IPS DF 6.9 (cell line): ENCODE results near the gene DISP2.

ENCODE experiments used
- DNase-seq: peaks from one replicate; pipeline ENCODE4 v3.0.0-alpha.2; 2013; ENCODE audit warnings: low read depth, low spot score
- H3K27ac ChIP-seq: one replicate; pipeline ENCODE4 v1.5.1; 2013; ENCODE audit warnings: low read length, control low read depth
- H3K27me3 ChIP-seq: 2 replicates; pipeline ENCODE4 v1.6.1; 2013; ENCODE audit warnings: mild to moderate bottlenecking, low read length; ENCODE audit not compliant: control insufficient read depth, insufficient read depth
- H3K36me3 ChIP-seq: 2 replicates; pipeline ENCODE4 v1.6.1; 2013; ENCODE audit warnings: low read length; ENCODE audit not compliant: control insufficient read depth, insufficient read depth
- H3K4me1 ChIP-seq: 2 replicates; pipeline ENCODE4 v1.6.1; 2013; ENCODE audit warnings: low read length; ENCODE audit not compliant: control insufficient read depth, insufficient read depth
- H3K4me3 ChIP-seq: 2 replicates; pipeline ENCODE4 v1.5.1; 2013; ENCODE audit warnings: mild to moderate bottlenecking, low read length
- H3K9me3 ChIP-seq: 2 replicates; pipeline ENCODE4 v1.6.1; 2013; ENCODE audit warnings: low read length, inconsistent platforms; ENCODE audit not compliant: control insufficient read depth, insufficient read depth
- WGBS: extraction: QIAGEN DNeasy Blood & Tissue Kit; methylation state at CpG from one replicate; pipeline ENCODE4 v1.1.7; 2013; ENCODE audit warnings: mixed read lengths, missing lambda C conversion rate; ENCODE audit not compliant: insufficient read length, insufficient coverage; 5-methylcytosine and 5-hydroxymethylcytosine counted together

Gene DISP2

DNA sequence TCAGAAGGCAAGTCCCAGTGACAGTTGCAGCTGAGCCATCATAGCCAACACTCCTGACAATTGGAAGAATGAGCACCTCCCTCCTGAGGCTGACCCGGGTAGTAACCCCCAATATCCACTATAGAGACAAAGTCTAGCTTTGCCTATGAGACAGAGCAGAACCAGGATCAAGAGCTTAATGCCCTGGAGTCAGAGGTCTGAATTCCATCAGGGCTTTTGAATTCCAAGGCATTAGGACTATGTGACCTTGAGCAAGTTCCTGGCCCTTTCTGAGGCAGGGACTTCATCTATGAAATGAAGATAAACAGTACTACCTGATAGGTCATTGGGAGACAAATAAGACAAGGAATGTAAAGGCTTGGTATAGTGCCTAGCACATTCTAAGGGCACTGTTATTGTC lies 37.6 kb upstream of the DISP2 start:
- peaks cover 2% of the 10 kb centered on the region for H3K27me3 ChIP-seq
- no peak for DNase-seq
- H3K9me3 ChIP-seq, result no peaks in the 10 kb centered on the region
- H3K36me3 ChIP-seq, result no peaks in the 10 kb centered on the region
- H3K4me3 ChIP-seq, result no peak overlapping the region
- H3K4me1 ChIP-seq, result peaks cover 4% of the 10 kb centered on the region; the same call in 1 of the 2 replicates
- WGBS, result no CpG with 5 or more reads among the region's 1 CpG
- no peak overlapping the region for H3K27ac ChIP-seq

DNA sequence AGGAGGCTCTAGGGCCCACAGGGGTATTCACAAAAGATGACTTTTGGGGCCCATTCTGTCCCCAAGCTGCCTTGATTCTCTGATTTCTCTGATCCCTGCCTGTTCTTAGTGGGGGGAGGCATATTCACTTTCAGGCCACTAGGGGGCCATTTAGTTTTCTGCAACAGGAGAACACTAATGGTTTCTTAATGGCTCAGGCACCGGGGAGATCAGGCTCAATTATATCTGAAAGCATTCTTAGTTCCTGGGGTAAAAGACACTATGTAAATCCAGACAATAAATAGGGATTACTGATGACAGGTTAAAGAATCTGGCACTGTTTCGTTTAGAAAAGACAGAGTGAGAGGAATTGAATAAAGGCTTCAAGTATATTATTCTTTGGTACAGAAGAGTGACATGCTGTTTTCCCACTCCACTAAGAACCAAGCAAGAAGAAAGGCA lies 37.1 kb upstream of the DISP2 start:
- Histone ChIP-seq H3K4me3 (no peak overlapping the region), H3K4me1 (peaks cover 4% of the 10 kb centered on the region; the same call in 1 of the 2 replicates), H3K27me3 (peaks cover 2% of the 10 kb centered on the region), H3K36me3 (no peaks in the 10 kb centered on the region), H3K27ac (no peak overlapping the region), H3K9me3 (no peaks in the 10 kb centered on the region)
- no CpG with 5 or more reads among the region's 2 CpGs for WGBS
- no peak for DNase-seq

DNA sequence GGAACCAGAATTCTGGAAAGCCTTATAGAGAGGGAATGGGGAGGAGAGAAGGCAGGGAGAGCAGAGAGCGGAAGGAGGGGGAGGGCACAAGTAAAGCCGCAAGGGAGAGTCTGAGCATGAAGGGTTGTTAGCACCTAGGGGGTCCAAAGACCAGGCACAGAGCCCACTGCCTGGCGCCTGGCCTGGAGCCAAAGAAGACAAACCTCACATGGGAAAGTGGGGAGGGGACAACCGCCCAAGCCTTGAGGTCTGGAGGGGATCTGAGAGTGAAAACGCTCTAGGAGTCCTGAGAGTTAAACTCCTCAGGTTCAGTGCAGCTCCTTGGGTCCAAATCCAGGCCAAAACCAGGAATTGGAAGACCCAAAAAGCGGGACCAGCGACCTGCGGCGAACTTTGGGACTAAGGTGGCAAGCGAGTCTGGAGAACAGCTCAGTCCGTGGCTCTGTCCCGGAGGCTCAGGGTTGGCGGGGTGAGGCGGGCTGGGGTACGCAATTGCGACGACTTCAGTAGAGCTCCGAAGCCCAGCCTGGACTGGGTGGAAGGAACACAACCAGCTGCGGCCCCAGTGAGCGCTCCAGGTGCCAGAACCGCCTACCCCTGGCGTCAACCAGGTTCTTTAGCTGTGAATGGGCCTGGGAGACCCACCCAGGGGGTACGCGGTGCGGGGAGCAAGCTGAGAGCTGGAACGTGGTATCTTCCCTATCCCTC lies 35.3 kb upstream of the DISP2 start:
- WGBS, result no CpG with 5 or more reads among the region's 26 CpGs

DNA sequence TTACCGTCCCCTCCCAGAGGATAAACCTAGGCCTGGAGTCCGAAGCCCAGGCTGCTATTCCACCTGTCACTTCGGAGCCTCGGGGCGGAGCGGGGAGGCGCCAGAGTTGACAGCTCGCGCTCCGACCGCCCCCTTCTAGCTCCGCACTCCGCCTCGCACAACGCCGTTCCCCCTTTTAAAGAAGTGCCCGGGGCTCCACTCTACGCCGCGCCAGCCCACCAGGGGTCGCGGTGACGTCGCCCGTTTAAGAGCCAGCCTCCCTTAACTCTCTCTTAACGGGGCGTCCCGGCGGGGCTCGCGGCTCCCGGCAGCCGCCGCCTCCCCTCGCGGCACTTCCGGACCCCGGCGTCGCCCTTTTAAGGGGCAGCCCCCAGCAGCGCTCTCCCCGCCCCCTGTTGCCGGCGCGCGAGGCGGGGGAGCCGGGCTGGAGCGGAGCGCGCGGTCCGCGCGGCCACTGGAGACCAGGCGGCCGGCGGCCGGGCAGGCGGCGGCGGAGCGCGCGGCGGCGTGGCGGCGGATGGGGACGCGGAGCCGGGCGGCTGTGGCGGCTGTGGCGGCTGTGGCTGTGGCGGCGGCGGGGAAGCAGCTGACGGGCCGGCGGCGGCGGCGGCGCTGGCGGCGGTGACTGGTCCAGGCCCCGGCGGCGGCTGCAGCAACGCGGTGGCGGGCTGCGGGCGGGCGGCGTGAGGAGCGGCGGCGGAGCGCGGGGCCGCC lies 34.6 kb upstream of the DISP2 start, which contains the start of gene INAFM2:
Gene INAFM2, plus strand, starts transcription at position 454 of the 714 bp plus-strand sequence. CDS start 364 bp downstream, outside the sequence.
- Histone ChIP-seq H3K27ac (no peak within 1 kb of the TSS), H3K36me3 (no peaks in the 10 kb centered on the region), H3K4me1 (peaks cover 8% of the 10 kb centered on the region), H3K4me3 (peak within 1 kb of the TSS; percentile 66), H3K27me3 (peaks cover 2% of the 10 kb centered on the region), H3K9me3 (no peaks in the 10 kb centered on the region)
- DNase-seq, result peak; percentile 93
- WGBS, result no CpG with 5 or more reads among the region's 103 CpGs

More for the DNA sequence above, 35.3 kb upstream of the DISP2 start:
- H3K36me3 ChIP-seq, result no peaks in the 10 kb centered on the region
- H3K4me1 ChIP-seq, result peaks cover 7% of the 10 kb centered on the region; the same call in 1 of the 2 replicates
- H3K27me3 ChIP-seq, result peaks cover 2% of the 10 kb centered on the region
- no peak overlapping the region for H3K27ac ChIP-seq
- DNase-seq, result no peak
- peak overlapping the region; percentile 23; the same call in 1 of the 2 replicates for H3K4me3 ChIP-seq
- no peaks in the 10 kb centered on the region for H3K9me3 ChIP-seq

DNA sequence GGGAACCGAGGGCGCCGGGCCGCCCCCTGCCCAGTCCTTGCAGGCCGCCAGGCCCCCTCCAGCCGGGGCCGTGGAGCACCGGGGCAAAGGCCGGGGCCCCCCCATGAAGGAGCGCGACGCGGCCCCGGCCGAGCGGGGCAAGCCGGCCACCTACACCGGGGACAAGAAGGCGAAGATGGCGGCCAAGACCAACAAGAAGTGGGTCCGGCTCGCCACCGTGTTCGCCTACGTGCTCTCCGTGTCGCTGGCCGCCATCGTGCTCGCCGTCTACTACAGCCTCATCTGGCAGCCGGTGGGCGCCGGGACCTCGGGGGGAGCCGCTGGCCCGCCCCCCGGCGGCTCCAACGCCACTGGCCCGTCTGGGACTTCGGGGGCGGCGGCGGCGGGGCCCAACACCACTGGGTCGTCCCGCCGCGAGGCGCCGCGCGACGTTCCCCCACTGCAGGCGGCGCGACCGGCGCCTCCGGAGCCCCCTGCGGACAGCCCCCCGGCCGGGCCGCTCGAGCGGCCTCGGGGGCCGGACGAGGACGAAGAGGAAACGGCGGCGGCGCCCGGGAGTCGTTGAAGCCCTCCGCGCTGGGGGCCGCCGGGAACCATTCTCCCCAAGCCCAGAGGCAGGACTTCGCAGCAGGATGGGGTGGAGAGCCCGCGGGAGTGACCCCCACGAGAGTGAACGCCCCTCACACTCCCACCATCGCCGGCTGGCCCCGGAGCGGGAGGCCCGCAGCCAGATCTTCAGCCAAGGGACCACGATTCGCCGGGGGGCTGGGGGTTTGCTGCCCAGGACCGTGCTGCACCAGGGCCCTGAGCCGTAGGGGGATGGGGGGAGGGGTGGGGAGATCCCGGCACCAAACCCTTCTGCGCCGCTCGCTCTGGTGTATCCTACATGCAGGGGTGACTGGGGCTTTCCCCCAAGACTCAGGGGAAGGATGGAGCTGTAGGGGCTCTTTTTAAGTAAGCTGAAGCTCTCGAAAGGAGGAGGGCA lies 33.8 kb upstream of the DISP2 start:
- no peak overlapping the region for H3K27ac ChIP-seq
- H3K4me3 ChIP-seq, result peak overlapping the region; percentile 66
- DNase-seq, result no peak
- no peaks in the 10 kb centered on the region for H3K9me3 ChIP-seq
- H3K27me3 ChIP-seq, result peaks cover 2% of the 10 kb centered on the region
- H3K36me3 ChIP-seq, result no peaks in the 10 kb centered on the region
- WGBS, result no CpG with 5 or more reads among the region's 101 CpGs
- H3K4me1 ChIP-seq, result peaks cover 12% of the 10 kb centered on the region

DNA sequence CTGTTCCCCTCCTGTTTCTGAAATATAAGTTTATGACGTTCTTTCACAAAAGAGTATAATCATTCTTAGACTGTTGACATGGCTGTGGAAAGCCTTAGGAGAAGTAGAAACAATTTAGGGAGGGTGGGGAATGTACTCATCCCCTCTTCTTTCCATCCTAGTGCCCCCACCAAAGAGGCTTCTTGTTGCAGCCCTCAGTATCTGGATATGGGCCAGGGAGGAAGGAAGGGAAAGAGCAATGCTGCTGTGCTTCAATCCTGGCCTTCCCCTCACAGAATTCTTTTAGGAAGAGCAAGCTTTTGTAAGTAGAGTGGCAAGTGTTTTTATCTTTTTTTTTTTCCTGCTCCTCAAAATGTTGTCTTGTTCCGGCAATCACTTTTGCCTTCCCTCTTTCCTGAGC lies 32.8 kb upstream of the DISP2 start:
- Histone ChIP-seq H3K4me1 (peaks cover 12% of the 10 kb centered on the region), H3K9me3 (no peaks in the 10 kb centered on the region), H3K36me3 (no peaks in the 10 kb centered on the region), H3K27me3 (peaks cover 2% of the 10 kb centered on the region), H3K27ac (no peak overlapping the region), H3K4me3 (no peak overlapping the region; the same call in 1 of the 2 replicates)
- no peak for DNase-seq
- no CpG with 5 or more reads among the region's 2 CpGs for WGBS

DNA sequence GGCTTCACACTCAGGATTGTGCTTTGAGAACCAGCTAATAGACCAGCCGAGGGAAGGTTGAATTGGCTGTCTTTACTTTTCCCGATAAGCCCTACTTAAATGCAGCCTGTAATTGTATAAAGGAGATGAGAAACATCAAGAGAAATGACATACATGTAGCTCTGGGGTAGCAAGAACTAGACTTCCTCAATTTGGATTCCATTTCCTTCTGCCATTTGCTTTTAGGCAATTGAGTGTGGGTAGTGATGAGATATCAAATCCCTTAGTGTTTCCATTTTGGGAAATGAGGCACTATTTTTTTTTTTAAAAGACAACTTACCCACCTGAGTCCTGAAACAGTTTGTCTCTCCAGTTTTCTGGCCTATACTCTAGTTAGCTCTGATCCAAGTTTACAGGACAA lies 32.3 kb upstream of the DISP2 start:
- WGBS, result no CpG with 5 or more reads among the region's 2 CpGs
- H3K36me3 ChIP-seq, result no peaks in the 10 kb centered on the region
- no peak overlapping the region for H3K4me3 ChIP-seq
- H3K27me3 ChIP-seq, result peaks cover 2% of the 10 kb centered on the region
- no peak overlapping the region for H3K27ac ChIP-seq
- no peaks in the 10 kb centered on the region for H3K9me3 ChIP-seq
- peaks cover 12% of the 10 kb centered on the region for H3K4me1 ChIP-seq
- no peak for DNase-seq

DNA sequence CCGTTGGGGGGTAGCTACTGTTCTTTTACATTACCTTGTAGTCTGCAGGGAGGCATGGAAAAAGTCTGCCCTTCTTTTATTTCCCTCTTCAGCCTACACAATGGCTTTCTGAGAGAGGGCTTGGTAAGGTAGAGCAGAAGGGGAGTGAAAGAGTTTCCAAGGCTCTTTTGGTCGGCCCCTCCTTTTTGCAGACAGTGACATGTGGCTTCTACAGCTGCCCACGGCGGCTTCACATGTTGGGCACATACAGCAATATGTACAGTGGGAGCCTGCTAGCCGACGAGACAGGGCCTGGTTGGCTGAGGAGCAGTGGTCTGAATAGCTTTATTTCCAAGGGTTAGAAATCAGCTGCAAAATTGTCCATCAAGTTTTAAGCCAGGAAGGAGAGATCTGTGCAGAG lies 30.6 kb upstream of the DISP2 start:
- no peak for DNase-seq
- Histone ChIP-seq H3K4me1 (peaks cover 9% of the 10 kb centered on the region), H3K9me3 (no peaks in the 10 kb centered on the region), H3K27me3 (no peaks in the 10 kb centered on the region; the same call in 1 of the 2 replicates), H3K27ac (no peak overlapping the region), H3K4me3 (no peak overlapping the region), H3K36me3 (no peaks in the 10 kb centered on the region)
- WGBS, result no CpG with 5 or more reads among the region's 6 CpGs

DNA sequence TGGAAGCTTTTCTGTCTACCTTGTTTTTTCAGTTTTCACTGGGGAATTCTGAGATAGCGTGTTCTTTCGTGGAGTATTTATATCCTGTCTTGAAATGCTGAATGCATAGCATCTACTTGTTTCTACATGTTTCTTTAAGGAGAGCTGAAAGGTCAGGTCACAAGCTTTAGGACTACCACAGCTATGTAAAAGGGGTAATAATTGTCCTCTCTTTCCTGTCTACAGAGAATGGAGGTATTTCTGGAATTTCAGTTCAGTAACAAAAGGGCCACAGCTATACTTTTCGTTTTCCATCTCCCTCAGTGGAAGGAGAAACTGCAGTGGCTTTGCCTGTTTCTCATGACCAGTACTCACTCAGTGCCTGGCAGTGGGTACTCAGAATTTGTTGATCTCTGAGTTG lies 29.8 kb upstream of the DISP2 start:
- Histone ChIP-seq H3K4me3 (no peak overlapping the region), H3K27me3 (no peaks in the 10 kb centered on the region), H3K27ac (no peak overlapping the region), H3K9me3 (no peaks in the 10 kb centered on the region), H3K4me1 (peaks cover 8% of the 10 kb centered on the region), H3K36me3 (no peaks in the 10 kb centered on the region)
- no peak for DNase-seq
- WGBS, result no CpG with 5 or more reads among the region's 3 CpGs

DNA sequence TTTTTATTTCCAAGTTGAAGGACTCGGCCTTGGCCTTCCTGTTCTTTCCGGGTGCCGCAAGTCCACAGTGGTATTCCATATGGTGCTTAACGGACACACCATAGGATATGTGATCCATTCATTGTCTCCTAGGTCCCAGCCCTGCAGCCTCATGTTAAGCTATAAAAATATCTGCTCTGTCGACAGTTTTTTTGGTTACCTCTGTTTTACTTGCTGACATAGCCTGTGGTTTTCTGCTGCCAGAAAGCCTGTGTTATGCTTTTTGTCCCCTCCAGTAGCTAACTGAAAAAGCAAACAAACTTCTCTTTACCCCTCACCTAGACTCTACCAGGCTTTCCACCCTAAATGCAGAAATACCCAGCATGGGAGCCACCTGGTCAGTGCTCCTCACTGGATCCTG lies 29.3 kb upstream of the DISP2 start:
- no peaks in the 10 kb centered on the region for H3K36me3 ChIP-seq
- H3K4me3 ChIP-seq, result no peak overlapping the region
- peaks cover 8% of the 10 kb centered on the region for H3K4me1 ChIP-seq
- no peak overlapping the region for H3K27ac ChIP-seq
- no peak for DNase-seq
- no CpG with 5 or more reads among the region's 5 CpGs for WGBS
- no peaks in the 10 kb centered on the region for H3K9me3 ChIP-seq
- H3K27me3 ChIP-seq, result no peaks in the 10 kb centered on the region
